GM12892 (cell line): ENCODE data around the gene GM2A.

Source experiments
- POLR2A ChIP-seq: IDR thresholded peaks from 2 replicates; pipeline ENCODE4 v1.6.1; 2011; ENCODE audit warnings: low read depth, low read length, control low read depth
- POLR2AphosphoS5 ChIP-seq: IDR thresholded peaks from 2 replicates; pipeline ENCODE4 v1.6.1; 2011; ENCODE audit warnings: low read depth, low read length, control low read depth
- TAF1 ChIP-seq: IDR thresholded peaks from 2 replicates; pipeline ENCODE4 v1.6.1; 2011; ENCODE audit warnings: low read depth, mild to moderate bottlenecking, control low read depth, low read length, borderline replicate concordance

GRCh38 chr5:151223447-151224264 is 29.3 kb upstream of the GM2A start, which contains the start of gene CCDC69:
- TF ChIP-seq POLR2A, result peak; percentile 71
- peak; percentile 27; the same call in 1 of the 2 replicates for TF ChIP-seq TAF1
- peak; percentile 13; the same call in 1 of the 2 replicates for TF ChIP-seq POLR2AphosphoS5
